ENCODE results near the gene HGF.
"Not testable (repeated sequence)": the region's sequence is repeated elsewhere in the genome, so short reads cannot be mapped to it uniquely, and the experiment has no call there.

The HGF gene

DNA sequence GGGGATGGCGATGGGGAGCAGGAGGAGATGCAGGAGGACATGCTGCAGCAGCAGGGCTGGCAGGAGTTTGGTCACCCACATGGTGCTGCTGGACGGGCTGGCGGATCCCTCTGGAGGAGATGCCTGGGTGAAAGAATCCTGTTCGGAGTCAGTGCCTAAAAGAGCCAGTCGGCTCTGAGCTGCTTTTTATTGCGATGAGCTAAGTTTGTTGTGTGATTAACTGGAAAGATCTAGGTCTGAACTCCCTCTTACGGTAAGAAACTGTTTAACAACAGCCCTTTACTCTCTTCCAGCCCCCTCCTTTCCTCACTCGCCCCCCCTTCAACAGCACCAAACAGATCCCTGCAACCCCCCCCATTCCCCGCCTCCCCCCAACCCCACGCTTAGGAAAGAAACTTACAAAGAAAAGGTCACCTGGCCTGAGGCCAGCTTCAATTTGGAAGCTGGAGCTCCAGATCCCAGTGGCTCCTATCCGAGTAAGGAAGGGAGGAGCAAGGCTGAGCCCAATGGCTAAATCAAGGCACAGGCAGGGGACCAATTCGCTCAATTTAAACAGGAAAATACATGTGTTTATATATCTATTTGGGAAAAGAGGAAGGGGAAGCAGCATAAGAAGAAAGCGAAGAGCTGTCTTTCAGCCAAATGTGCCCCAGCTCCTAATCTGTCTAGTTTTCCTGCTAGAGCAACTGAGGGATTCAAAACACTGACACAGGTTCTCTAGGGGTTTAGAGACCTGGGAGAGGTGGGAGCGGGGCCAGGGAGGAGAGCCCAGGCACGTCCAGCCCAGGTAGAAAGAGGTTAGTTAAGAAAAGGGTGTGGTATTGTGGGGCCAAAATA lies at the start of gene HGF:
Gene HGF (minus strand): TSS at position 157 of the 837 bp plus-strand sequence. CDS start 76 bp downstream, at position 81.
- no peak for DNase-seq

DNA sequence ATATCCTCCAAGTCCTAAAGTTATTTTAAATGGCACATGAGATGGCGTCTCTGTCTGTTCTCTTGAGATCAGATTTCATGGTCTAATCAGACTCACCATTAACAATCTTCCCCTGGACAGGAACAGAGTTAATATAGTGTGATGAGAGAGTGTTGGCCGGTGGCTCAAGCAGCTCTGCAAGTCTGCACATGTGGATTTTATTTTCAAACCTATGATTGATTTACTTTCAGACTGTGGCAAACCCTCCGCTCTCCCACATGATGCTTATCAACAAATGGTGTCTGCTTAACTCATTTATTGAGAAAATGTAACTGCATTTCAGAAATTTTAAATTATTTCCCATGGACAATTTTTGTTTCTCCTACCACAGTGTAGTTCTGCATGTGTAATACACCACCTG lies 46.5 kb upstream of the HGF start:
- no peak for DNase-seq

DNA sequence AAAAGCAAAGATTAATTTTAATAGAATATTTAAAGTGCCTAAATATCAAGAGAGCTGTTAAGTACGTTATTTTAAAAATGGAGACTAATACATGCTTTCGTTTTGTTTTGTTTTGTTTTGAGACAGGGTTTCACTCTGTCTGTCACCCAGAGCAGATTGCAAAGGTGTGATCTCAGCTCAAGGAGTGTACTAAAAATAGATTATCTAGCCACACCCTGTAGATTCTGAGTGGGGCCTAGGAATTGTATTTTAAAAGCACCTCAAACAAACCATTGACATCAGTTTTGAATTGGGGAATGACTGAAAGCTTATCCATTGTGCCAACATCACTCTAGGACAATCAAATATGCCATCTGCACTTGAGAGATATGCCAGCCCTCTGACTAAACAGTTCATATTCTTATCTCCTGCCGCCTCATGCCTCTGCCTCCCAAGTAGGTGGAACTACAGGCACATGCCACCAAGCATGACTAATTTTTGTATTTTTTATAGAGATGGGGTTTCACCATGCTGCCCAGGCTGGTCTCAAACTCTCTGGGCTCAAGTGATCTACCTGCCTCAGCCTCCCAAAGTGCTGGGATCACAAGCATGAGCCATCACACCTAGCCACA lies 43.1 kb upstream of the HGF start:
- not testable (repeated sequence) for DNase-seq

DNA sequence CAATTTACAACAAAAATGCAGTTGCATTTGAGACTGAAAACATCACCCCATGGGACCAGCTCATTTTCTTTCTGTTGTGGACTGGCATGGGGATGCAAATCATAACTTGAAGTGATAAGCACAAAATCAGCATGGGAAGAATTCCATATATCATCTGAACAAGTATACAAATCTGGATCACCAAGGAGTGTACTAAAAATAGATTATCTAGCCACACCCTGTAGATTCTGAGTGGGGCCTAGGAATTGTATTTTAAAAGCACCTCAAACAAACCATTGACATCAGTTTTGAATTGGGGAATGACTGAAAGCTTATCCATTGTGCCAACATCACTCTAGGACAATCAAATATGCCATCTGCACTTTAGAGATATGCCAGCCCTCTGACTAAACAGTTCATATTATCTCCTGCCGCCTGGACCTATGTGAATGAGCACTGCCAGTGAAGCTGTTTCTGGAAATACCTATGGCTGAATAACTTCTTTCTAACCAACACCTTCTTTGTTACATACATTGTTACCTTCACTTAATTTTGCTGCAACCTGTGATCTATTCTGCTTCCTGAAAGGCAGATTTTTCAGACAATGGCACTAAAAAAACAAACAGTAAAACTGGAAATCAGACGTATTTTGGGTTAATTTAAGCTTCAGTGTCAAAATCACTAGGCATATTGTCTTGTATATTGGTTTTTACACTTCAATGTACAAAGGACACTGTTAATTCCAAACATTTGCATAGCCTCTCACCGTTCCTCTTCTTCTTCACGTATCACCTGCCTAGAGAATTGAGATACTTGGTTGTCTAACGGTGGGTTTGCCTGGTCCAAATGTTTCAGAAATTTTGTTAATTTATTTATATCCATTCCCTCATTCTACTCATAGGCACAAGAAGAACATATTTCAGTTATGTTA lies 42.4 kb upstream of the HGF start:
- DNase-seq, result no peak

DNA sequence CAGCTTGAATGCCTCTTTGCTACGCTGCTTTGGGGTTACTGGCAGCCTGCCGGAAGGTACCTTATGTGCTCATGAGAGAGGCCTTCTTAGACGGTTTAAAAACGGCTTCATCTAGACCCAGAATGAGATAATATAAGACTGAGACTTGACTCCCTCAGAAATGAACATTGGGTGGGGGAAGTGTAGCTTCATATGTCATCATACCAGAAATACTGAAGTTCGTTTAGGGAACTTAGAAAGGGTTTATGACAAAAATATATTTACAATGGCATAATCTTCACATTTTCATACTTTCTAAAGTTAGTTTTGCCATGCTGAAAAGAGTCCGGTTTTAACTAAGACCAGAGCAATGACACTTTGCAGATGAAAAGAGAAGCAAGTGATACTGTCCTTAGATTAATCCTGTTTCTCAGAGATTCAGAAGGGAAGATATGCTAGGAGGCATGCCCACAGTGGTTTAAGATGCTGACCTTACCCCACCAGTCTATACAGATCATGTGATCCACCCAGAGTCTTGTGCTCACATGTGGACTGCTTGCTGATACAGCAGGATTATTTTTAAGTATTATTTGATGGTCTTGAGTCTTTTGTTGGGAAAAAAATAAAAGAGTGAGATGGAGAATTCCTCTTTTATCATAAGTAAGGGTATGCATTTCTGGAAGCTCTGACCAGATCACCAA lies 40.8 kb upstream of the HGF start:
- DNase-seq, result no peak

DNA sequence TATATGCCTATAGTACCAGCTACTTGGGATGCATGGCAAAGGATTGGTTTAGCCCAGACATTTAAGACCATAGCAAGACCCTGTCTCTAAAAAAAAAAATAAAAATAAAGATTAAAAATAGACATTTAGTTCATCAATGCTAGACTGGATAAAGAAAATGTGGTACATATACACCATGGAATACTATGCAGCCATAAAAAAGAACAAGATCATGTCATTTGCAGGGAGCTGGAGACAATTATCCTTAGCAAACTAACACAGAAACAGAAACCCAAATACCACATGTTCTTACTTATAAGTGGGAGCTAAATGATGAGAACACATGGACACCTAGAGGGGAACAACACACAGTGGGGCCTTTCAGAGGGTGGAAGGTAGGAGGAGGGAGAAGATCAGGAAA lies 38.5 kb upstream of the HGF start:
- DNase-seq, result not testable (repeated sequence)

DNA sequence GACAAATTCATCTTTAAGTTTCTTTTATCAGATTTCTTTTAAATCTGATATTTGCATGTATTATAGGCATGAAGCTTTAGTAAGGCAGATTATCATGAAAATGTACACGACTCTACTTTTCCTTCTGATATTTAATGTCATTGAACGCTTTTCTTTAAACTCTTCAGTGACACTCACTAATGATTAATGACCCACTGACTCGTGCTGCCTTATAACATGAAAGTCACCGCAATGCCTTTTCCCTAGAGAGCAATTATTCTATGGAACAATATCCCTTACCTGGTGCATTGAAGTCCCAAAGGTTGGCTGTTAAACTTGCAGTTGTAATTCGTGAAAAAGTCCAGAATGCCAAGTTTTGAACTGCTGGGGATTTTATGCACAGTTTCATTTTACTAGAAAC lies 33.4 kb upstream of the HGF start:
- no peak for DNase-seq

DNA sequence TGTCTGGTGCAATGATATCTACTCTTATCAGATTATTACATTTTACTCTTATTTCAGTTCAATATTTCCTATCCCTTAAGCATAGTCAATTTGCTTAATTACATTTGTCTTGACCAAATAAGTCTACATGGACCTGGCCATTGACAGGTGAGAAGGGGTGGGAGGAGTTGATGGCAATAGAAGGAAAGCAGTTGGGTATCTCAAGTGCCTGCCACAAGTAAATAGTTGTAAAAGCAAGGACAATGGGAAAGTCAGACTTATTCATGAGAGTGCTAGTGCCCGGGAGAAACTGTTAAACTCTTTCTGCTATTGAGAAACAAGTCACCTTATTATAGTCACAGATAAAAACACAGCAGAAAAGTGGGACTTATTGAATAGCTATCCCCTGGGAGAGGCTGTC lies 32.4 kb upstream of the HGF start:
- DNase-seq, result no peak

DNA sequence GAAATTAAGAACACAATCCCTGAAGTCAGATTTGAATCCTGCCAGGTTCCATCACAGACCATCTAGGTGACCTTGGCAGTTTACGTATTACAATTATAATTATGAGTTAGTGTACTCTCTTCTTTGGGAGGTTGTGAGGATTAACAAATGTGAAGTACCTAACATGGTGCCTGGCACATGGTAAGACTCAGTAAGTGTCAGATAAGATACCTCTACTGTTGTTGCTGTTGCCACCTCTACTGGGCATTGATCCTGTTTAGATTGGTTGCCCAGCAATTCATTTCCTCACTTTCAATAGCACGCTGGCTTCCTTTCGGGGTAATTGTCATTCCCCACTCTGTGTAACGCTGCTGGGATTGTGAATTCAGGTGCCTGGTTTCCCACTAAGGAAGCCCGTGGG lies 31.7 kb upstream of the HGF start:
- no peak for DNase-seq

DNA sequence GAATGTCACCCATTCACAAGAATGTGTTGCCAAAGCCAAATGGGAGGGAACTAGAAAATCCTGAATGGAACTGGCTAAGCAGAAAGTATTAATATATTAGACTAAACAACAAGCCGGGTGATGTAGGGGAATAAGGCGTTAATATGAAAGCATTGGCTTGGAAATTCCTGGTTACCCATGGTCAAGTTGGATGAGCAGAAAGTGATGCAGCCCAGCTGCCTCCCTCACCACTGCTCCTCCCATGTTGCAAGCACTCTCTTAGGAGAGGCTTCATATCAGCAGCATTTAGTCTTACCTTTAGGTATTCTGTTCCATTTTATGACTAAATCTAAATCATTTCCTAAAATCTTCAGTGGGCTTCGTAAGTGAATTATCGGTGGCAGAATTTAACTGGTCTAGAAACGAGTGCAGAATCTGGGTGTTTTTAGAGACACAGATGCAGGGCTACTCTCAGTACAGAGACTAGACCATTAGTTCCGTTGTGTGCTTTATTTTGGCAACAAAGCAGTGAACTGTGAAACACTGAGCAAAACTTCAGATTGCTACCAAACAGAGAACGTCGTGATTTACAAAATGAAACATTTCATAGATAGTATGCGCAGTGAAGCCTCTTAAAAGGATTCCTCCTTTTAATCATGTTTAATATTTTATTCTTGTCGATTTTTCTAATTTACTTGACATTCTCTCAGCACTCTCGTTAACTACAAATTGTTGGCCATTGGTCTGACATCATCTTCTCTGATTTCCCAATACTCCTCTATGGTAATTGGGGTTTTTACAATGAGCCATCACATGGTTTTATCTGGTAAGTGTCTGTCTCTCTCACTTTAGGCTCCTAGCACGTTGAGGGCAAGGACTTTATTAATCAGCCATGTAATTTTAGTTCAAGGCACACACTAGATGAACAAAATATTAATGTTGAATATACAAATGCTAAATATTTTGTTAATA lies 22.0 kb upstream of the HGF start:
- DNase-seq, result no peak

DNA sequence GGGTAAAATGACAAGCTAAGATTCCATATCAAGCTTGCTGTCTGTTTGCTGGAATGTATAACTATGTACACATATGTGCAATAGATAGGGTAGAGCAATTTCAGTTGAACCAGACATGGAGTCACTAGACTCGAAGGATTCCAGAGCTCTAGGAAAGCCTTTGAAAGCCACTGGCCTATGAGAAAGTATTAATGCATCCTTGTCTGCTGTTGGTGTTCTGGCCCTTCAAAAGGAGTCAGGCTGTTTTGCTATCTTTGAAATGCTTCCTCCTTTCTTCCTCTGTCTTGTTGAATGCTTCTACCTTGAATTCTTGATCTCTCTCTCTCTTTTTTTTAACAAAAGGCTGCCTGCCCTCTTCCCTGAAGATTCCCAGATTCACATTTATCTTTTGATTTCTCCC lies 20.8 kb upstream of the HGF start:
- DNase-seq, result no peak

DNA sequence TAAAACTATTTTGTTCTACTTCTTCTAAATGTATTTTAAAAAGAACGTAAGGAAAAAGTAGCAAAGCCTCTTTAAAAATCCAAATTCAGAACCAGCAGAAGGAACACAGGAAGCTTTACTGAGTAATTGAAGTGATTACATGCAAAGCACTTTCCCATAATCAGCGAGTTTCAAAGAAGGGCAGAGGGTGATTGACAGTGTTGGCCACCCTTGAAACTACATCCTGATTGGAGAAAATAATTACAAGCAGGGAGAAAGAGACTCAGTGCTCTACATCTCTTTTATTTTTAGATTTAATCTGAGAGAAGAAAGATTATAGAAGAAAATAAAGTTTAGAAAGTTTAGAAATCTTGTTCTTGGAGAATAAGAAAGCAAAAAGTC lies 20.3 kb upstream of the HGF start:
- DNase-seq, result no peak

DNA sequence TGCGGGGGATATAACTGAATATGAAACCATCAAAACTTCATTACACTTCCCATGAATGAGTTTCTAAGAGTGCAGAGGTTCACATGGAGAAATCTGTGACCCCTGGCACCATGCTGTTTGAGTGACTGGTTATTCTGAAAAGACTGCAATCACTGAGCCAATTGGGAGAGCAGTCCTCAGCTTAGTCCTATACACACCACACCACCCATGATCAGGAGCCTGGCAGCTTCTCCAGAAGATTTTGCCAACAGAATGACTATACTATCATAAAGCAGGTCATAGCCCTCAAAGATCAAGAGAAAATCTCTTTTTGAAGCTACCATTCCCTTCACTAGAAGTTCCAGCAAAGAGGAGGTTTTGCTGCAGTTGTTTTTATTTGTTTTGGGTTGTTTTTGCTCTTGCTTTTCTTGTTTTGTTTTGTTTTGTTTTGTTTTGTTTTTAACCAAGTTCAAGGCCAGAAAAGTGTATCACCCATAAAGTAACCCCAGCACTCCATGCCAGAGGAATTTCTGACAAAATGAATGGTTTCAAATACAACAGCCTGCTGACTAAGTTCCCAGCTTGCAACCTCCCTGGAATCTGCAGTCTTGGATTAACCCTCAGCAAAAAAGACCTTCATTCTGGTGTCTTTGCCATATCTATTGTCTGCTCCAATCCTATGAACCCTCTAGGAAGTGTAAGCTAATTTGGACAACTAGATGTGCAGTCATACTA lies 19.7 kb upstream of the HGF start:
- DNase-seq, result no peak

DNA sequence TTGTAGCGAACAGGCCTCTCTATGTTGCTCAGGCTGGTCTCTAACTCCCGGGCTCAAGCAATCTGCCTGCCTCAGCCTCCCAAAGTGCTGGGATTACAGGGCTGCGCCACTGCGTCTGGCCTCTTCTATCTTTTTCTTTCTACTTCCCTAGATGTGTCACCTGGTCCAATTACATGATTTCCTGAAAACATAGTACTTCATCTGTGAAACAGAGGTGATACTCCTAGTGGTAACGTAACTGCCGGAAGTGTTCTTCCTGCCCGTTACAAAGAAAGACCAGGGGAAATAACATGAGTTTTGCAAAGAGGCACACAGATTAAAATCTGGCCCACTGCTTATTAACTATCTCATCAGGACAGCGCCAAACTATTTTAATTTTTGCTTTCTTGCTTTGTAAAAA lies 18.4 kb upstream of the HGF start:
- no peak for DNase-seq

DNA sequence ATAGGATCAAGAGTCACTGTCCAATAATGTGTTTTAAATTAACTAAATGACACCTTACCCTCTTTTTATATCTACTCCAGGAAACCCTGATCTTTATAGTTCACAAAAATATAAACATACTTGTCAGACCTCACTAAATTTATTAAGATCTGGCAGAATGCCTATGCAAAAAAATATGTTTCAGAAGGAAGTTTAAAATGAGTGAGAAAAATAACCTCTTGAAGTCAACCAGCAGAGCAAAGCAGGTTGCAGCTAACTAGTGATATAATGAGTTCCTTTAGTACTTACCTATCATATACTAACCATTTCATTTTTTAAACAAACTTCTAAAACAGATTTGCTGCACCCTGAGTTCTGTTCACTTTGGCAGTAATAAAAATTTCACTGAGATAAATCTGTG lies 14.0 kb upstream of the HGF start:
- no peak for DNase-seq

DNA sequence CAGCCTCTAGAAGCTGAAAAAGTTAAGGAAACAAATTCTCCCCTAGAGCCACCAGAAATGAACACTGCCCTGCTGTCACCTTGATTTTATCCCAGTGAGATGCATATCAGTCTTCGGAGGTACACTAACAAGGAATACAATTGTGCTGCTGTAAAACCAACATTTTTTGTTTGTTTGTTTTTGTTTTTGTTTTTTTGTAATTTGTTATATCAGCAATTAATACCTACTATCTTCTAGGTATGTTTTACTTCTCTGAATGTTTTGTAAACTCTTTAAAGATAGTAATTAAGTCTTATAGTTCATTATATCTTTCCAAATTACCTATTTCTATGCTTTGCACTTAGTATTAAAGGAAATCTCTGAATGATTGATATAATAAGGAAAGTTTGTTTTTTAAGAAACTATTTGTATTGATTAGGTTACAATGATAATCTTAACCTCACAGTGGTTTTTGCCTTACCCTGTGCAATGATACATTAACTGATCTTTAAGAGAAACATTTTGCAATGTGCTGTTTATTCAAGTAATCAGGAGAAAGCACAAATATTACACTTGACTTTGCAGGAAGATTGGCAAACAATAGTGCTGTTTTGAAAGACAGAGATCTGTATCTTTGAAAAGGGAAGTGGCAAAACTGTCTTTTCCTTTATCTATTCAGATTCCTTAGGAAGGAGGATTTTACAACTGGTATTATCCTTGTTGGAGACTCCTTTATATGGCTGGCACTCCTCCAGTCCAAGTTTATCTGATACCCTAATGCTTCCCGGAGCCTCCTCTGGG lies 11.3 kb upstream of the HGF start:
- no peak for DNase-seq

DNA sequence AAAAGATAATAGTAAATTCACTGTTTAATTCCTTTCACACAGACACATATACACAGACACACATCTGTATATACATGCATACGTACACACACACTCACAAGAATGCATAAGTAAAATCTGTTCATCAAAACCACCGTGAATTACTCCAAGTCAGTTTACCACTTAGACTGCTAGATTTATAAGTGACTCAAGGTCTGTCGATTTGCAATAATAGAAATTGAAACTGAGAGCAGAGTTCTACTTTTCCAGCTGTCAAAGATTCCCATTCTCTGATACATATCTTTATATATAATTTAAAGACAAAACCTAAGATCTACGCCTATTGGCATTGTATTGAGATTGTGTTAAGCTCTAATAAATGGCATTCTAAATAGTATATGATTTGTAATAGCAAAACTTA lies 9.9 kb upstream of the HGF start:
- DNase-seq, result no peak

DNA sequence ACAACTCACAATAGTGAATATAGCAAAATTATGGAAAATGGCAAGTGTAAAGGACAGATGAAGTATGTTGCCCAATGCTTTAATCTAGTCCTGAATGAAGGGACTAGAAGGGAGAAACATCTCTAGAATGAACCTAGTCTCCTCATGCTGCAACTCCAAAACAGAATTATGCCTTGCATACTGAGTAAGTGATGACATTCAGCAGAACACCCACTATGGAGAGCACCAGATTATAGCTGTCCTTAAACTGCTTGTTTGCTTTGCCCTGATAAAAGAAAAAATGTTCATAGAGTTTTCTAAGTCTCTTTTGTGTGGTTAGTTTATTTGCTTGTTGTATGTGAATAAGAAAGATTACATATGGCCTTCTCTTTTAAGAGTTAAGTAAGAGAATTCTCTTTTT lies 7.8 kb upstream of the HGF start:
- no peak for DNase-seq

DNA sequence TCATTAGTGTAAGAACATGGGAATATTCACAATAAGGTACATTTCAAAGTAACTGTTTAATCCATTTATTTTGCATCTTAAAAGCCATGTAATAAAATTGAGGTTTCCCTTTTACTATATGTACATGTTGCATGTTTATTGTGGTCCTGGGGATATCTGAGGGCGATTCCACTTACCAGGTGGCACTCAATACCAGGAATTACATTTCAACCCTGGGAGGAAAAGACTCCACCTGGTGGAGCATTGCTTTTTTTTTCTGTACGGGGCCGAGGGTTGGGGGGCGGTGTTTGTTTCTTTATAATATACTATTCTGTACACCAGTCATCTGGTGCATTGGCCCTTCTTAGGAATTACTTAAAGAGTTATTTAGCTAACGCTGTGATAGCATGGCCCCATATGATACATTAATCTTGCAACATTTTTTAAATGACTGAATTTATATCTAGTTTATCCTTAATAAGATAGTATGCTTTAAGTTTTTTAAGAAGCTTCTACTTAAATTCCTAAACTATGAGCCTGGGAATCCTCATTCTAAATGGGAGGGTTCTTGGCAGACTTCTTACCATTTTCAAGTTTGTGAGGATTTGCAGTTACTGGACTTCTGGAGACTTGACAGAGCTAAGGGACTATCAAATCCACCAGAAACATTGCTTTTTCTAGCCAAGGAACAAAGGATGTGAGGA lies 7.2 kb upstream of the HGF start:
- no peak for DNase-seq

DNA sequence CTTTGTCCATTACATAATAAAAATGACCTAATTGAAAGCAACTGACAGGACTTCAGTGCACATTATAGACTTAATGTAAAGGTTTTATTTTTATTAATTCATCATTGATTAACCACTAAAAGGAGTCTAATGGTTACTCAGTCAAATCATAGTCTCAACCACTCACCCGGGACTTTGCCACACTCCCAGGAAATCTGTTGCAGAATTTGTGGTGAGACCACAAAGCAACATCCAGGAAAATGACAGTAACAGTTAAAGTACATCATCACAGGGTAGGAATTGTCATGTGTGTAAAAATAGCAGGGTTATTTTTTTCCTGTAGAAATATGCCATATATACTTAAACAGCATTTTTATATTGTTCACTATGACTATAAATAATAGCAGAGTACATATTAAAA lies 6.3 kb upstream of the HGF start:
- DNase-seq, result no peak
